Spleen (tissue), 7 donors: ENCODE results near the gene RNF150.

ENCODE experiments used
- POLR2A ChIP-seq, 3 donors: fragments of 450-650 bp; IDR thresholded peaks; one replicate each; pipeline ENCODE4 v1.5.1; 2017; ENCODE audit warnings: antibody characterized with exemption in 3 of 3, mild to moderate bottlenecking in 1 of 3
- POLR2AphosphoS5 ChIP-seq, 3 donors: sonication (generic); formaldehyde crosslinking; IDR thresholded peaks; one replicate each; pipeline ENCODE4 v1.5.1; 2017; ENCODE audit warnings: antibody characterized with exemption in 3 of 3
- TF ChIP-seq, protein P1 (sequence below), 11 experiments: fragments of 200-600 bp in 7 of 11; fragments of 450-650 bp in 4 of 11; sonication (generic) in 4 of 11; IDR thresholded peaks in 8 of 11; conservative IDR thresholded peaks in 3 of 11; 1 replicate in 7 of 11; 2 replicates in 4 of 11; pipeline versions ENCODE4 v1.4.0 to v1.8.0; 2016 to 2021; ENCODE audit warnings: antibody characterized with exemption in 11 of 11, inconsistent platforms in 4 of 11, mild to moderate bottlenecking in 1 of 11
- donor health status: DM: no; HTN: no; CAD: no; lungs with moderate emphysema.
- donor health status: DM: no; HTN: no; CAD: no.
- donor health status: DM: no; HTN: no; CAD: no.

DNA sequence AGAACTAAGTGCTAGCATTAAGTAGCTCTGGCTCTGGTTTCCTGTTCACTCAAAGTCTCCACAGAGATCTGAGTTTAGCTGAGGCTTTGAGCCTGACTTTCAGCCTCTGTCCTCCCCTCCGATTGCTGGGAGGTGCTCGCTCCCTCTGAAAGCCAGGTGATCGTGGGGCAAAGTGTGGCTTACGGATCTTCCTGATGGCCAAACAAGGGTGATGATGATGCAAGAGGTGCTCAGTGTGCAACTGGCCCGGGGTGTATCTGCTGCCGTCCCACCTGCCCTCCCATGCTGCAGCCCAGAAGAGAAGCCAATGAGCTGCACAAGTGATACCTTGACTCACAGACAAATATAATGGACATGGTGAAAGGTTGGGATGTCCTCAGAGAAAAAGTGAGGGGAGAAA is 207.9 kb downstream of the RNF150 start:
- TF ChIP-seq POLR2A (IDR thresholded peaks at IDR 0.05) (no peak), POLR2AphosphoS5 (IDR thresholded peaks at IDR 0.05) (no peak)
- TF ChIP-seq, protein P1, sequence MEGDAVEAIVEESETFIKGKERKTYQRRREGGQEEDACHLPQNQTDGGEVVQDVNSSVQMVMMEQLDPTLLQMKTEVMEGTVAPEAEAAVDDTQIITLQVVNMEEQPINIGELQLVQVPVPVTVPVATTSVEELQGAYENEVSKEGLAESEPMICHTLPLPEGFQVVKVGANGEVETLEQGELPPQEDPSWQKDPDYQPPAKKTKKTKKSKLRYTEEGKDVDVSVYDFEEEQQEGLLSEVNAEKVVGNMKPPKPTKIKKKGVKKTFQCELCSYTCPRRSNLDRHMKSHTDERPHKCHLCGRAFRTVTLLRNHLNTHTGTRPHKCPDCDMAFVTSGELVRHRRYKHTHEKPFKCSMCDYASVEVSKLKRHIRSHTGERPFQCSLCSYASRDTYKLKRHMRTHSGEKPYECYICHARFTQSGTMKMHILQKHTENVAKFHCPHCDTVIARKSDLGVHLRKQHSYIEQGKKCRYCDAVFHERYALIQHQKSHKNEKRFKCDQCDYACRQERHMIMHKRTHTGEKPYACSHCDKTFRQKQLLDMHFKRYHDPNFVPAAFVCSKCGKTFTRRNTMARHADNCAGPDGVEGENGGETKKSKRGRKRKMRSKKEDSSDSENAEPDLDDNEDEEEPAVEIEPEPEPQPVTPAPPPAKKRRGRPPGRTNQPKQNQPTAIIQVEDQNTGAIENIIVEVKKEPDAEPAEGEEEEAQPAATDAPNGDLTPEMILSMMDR (IDR thresholded peaks at IDR 0.05 in 8 of 11, conservative IDR thresholded peaks at IDR 0.05 in 3 of 11) = no peak
